Epithelial cell of esophagus (primary cell): Measurements from ENCODE around the gene RAD51B.
A peak's percentile ranks its signal among the peaks of the same experiment; 100 is the strongest.

Experiments
- DNase-seq: peaks from one replicate; pipeline ENCODE4 v3.0.0; 2010; ENCODE audit warnings: low read depth
- H3K4me3 ChIP-seq: 2 replicates; pipeline ENCODE4 v1.5.1; 2011; ENCODE audit warnings: mild to moderate bottlenecking, low read length, control low read depth
- TF ChIP-seq, protein P1 (sequence below): IDR thresholded peaks from 2 replicates; pipeline ENCODE4 v1.5.1; 2011; ENCODE audit warnings: low read depth, mild to moderate bottlenecking, low read length, control low read depth, inconsistent platforms; ENCODE audit not compliant: insufficient read depth; ENCODE audit errors: missing control alignments

The RAD51B gene

DNA sequence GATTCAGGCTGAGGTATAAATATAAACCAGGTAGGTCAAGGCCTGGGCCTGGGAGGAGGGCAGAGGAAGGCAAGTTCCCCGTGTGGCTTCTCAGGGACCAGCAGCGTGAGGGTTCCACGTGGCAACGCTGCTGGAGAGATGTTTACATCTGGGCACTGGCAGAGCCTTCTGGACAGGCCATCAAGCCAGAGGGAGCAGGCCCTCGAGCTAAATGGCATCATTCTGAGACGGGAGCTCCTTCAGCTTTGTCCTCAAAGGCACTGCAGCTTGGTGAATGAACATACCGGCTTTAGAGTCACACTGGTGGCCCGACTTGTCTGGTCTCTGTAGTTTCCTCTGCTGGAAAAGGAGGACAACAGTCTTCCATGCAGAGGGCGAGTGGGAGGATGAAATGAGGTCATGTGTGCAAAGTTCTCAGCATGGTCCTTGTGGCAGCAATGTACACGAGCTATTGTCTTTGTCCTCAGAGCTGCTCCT lies 742.0 kb downstream of the RAD51B start:
- no peak overlapping the region for H3K4me3 ChIP-seq
- TF ChIP-seq, protein P1, sequence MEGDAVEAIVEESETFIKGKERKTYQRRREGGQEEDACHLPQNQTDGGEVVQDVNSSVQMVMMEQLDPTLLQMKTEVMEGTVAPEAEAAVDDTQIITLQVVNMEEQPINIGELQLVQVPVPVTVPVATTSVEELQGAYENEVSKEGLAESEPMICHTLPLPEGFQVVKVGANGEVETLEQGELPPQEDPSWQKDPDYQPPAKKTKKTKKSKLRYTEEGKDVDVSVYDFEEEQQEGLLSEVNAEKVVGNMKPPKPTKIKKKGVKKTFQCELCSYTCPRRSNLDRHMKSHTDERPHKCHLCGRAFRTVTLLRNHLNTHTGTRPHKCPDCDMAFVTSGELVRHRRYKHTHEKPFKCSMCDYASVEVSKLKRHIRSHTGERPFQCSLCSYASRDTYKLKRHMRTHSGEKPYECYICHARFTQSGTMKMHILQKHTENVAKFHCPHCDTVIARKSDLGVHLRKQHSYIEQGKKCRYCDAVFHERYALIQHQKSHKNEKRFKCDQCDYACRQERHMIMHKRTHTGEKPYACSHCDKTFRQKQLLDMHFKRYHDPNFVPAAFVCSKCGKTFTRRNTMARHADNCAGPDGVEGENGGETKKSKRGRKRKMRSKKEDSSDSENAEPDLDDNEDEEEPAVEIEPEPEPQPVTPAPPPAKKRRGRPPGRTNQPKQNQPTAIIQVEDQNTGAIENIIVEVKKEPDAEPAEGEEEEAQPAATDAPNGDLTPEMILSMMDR = no peak
- DNase-seq = no peak

DNA sequence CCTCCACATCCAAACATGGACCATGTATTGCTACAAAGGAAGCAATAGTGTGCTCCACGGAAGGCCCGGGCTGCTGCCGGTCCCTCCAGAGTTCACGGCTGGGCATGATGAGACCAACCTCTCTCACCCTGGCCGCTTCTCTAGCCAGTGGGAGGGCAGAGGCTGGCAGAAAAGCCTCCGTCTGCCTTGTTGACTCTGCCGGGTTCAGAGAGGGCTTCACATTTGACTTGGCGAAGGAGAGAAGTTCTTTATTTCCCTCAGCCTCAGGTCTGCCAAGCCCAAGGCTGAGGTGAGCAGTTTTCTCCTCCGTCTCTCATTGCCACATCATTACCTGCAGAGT lies 743.3 kb downstream of the RAD51B start:
- TF ChIP-seq, protein P1 = no peak
- H3K4me3 ChIP-seq = no peak overlapping the region
- no peak for DNase-seq

DNA sequence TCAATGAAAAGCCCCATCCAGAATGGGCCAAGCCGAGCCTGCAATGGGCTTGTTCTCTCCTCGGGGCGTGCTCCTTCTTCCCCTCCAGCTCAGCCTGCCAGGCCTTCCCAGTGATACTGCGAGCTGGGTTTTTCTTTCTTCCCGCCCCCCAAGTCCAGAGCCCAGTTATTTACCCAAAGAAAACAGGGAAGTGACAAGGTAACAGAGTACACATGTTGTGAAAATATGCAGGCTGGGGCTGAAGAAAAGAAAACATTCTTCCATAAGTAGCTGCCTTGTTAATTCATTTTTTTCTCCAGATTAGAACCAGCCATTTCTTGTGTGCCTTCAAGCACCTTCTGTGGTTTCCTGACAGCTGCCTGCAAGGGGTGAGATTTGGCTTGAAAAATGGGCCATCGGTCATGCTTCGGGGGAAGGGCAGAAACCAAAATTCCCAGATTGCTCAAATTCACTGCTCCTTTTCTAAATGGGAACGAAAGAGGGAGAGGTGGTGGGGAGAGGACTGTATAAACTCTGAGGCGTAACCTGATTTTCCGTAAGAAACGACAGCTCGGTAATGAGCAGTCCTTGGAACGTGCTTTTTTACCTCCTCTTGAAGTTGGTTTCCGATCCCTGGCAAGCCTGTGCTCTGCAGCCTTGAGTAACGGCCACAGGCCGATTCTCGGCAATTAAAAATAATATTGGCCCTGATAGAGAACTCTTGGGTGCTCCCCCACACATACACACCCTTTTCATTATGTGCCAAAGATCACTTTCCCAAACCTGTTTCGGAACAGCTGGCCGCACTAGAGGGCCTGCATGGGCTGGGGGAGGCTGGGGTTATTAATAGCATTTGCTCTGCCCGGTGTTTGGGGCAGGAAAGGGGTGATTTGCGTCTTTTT lies 743.9 kb downstream of the RAD51B start:
- TF ChIP-seq, protein P1 = no peak
- no peak for DNase-seq
- H3K4me3 ChIP-seq = no peak overlapping the region

DNA sequence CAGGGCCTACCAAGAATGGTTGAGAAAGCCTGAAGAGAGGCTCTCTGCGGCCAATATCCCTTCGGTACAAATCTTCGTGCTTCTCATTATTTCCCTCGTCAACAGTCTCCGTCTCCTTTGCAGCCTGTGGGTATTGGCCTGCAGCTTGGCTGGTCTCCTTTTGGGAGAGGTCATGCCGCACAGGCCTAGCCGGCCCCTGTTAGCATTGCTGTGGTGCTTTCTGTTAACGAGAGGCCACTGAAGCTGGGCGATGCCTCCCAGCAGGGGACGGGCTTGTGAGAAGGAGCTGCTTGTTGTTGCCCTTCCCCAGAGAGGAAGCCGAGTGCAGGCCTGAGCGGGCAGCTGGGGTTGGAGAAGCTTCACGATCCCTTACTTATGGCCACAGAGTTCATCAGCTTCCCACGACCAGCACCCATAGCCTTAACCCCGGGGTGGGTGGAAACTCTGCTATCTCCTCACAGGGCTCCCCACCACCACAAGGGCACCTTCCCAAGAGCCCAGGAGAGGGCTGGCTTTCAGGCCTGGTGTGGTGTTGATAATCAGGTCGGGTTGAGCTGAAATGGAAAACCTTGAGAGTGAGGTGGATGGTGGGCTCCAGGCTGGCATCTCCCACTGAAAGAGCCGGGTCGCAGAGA lies 744.7 kb downstream of the RAD51B start:
- no peak overlapping the region for H3K4me3 ChIP-seq
- no peak for DNase-seq
- TF ChIP-seq, protein P1 = no peak

DNA sequence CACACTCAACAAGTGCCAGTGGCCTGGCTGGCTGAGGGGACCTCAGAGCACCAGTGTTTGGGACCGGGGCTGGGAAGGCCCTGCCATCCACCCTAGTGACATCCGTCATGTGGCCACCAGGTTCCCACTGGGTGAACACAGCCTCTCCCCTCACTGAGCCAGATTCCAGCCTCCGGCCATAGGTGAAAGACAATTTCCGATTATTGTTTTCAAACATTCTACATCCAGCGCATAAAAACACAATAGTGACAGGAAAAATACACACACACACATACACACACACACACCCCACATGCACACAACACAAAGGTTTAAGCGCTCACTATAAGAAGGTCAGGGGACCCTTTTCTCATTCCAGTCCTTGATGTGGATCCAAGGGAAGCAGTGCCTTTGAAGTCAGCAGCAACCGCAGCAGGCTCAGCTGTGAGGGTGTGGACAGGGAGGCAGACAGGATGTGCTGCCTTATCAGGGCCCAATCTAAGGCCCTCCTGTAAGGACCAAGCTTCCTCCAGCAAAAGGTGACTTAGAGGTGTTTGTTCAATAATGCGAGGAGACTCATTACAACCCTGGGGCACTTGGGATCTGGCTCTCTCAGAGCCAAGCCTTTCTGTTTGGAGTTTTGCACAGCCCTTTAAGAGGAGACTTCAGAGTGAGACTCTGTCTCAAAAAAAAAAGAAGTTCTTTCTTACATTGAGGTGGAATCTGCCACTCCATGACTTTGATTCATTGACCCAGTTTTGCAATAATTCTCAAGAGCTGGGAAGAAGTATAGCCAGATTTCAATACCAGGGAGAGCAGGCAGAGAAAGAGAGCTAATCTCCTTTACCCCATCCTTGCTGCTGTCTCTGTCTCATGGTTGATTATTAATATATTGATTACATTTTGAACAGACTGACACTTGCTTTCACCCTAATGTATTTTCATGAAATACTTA lies 745.5 kb downstream of the RAD51B start:
- peak; percentile 23 for DNase-seq
- H3K4me3 ChIP-seq = no peak overlapping the region
- TF ChIP-seq, protein P1 = no peak

DNA sequence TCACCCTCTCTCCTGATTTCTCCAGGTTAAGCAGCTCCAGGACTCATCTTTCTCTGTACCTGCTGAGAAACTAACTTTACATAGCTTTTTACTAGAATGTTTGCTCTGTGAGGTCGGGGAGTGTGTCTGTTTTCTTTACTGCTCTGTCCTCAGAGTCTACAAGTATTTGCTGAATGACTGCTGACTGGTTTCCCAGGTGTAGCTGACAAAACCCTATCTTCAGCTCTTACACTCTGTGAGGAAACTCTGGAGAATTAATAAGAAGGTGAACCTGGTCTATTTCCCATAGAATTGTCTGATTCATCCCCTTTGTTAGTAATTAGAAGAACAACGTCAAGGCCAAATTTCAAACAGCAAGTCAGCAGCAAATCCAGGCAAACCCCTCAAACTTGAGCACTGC lies 746.5 kb downstream of the RAD51B start:
- TF ChIP-seq, protein P1 = no peak
- no peak overlapping the region for H3K4me3 ChIP-seq
- peak; percentile 56 for DNase-seq
